HTR-8/SVneo (cell line): Measurements from ENCODE around the gene HOXD11.
A peak's percentile ranks its signal among the peaks of the same experiment; 100 is the strongest.

Experiments
- DNase-seq: peaks from one replicate; pipeline ENCODE4 v3.0.0; 2011; ENCODE audit warnings: low spot score, mixed read lengths; ENCODE audit not compliant: insufficient read length
- FAIRE-seq: peaks from 2 replicates; lab custom pipeline; 2011; peaks lifted over from hg19 to GRCh38; lab: Jason Lieb, UNC

Gene HOXD11

DNA sequence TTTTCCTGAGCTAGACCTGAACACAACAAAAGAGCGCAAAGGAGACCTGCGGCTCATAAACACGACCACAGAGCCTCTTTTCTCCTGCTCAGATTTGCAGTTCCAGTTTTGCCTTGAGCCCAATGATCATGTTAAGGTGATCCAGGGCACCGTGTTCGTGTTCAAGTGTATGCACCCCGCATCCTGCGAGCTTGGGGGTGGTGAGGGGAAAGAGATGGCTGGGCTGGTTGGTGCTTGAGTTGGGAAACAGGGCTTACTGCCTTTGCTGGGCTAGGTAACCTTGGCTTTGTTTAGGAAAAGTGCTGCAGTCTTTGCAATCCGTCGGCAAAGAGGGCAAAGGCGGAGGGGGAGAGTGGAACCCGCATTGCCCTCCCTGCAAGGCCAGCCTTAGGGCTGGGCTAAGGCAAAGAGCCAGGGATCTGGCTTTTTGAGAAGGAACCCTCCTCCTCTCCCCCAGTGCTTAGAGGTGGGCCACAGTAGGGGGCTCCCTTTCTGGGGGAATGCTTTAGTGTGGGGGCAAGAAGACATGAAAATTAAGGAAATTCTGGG, 10.8 kb downstream of the HOXD11 start:
- DNase-seq (no peak), FAIRE-seq (no peak)

DNA sequence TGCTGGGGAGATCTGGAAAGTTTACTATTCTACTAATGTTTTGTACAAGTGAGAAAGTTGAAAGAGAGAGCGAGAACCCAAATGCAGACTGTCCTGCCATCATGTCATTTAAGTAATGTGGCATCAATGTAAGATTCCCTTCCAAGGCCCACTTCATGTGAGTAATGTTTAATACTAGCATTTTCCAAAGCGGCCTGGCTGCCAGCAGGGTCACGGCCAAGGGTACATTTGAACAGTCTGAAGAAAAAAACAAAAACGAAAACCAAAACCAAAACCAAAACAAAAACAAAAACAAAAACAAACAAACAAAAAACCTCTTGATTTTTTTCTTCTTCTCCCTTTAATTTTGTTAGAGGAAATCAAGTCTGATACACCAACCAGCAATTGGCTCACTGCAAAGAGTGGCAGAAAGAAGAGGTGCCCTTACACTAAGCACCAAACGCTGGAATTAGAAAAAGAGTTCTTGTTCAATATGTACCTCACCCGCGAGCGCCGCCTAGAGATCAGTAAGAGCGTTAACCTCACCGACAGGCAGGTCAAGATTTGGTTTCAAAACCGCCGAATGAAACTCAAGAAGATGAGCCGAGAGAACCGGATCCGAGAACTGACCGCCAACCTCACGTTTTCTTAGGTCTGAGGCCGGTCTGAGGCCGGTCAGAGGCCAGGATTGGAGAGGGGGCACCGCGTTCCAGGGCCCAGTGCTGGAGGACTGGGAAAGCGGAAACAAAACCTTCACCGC, 11.7 kb downstream of the HOXD11 start:
- FAIRE-seq (peak; percentile 63), DNase-seq (no peak)

DNA sequence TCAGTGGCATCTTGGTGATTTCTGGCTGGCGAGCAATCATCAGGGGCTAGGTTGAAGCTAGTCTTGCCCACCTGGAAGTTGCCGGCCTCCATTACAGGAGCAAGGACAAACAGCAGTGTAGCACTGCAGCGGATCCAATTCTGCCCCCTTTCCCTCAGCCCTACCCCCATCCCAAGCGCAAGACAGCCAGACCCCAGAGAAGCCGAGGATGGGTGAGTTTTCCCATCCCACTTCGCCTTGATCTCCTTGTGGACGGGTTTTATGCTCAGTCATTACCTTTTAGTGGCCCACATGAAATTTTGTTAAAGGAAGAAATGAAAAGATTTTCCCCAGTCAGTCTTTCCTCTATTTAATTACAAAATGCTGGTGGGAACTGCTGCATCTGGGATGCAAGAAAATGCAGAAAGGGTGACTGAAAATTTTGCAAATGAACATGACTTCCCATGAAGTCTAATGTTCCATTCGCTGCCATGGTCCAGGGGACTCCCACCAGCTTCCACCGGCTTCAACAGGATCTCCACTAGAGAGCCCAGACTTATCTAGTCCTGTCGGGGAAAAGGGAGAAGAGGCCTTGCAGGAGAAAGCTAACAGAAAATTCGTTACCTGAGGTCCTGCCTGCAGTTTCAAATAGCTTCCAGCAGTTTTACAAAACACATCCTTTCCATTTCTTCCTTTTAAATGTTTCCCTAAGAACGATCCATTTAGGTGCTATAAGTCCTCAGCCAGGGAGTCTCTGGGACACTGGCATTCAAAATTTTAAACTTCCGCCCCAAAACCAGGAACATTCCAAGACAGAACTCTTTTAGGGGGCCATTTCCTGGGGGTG, 13.5 kb downstream of the HOXD11 start:
- FAIRE-seq (no peak), DNase-seq (no peak)

DNA sequence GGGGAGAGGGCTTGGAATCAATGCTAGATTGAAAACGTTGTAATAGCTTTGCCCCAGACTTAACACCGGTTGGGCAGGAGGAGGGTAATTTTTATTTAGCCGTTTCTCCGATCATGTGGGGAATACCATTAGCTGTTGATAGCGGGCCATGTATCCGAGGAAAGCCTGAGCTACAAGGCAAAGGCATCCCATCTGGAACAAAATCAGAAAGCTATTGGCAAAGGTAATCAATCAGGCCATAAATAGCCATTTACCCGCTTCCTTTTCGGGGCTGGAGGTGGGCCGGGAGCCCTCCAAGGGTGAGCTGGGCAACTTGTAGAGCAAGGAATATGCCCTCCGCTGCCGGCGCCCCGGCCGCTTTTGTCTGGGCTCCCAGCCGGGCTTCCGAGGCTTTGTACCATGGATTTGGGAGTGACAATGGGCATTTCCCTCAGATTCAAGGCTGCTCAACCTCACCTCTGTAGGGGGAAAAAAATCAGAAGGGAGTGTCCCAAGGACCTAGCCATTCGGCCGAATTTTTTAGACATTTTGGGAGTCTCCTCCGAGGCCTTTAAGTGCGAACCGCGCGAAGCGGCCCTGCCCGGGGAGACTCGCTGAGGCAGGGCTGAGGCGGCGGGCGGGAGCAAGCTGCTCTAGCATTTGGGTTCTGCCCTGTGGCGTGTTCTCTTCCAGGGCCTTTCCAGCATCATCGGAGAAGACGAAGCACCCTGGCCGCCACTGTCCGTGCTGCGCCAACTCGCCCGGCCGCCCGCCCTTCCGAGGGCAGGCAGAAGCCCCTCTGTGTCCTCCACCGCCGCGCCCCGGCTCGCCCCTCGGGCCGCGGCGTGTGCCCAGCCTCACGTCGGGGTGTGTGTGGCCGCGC, 14.3 kb downstream of the HOXD11 start:
- FAIRE-seq (no peak), DNase-seq (no peak)

DNA sequence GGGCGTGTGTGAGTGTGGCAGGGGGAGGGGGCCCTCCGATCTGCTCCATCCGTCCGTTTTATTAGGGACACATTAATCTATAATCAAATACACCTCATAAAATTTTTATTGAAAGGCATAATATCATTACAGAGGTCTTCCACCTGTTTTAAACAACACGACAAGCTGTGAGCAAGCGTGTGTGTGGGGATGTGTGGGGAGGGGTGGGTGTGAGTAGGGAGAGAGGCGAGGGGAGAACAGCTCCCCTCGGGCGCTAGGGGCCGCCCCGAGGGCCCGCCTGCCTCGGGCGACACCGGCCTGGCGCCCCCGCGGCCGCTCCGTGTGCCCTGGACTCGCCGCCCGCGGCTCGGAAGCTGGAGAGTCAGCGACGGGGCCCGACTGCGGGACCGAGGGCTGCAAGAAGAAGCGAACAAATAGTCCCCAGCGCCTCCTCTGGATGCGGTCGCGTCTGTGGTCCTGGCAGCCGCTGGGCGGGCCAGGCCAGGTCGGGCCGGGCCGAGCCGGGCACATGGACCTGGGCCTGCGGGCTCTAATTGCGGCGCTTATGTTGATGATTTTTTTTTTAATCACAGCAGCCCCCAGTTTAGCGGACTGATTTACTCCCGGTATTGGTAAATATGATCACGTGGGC, 15.1 kb downstream of the HOXD11 start:
- DNase-seq (no peak), FAIRE-seq (no peak)

DNA sequence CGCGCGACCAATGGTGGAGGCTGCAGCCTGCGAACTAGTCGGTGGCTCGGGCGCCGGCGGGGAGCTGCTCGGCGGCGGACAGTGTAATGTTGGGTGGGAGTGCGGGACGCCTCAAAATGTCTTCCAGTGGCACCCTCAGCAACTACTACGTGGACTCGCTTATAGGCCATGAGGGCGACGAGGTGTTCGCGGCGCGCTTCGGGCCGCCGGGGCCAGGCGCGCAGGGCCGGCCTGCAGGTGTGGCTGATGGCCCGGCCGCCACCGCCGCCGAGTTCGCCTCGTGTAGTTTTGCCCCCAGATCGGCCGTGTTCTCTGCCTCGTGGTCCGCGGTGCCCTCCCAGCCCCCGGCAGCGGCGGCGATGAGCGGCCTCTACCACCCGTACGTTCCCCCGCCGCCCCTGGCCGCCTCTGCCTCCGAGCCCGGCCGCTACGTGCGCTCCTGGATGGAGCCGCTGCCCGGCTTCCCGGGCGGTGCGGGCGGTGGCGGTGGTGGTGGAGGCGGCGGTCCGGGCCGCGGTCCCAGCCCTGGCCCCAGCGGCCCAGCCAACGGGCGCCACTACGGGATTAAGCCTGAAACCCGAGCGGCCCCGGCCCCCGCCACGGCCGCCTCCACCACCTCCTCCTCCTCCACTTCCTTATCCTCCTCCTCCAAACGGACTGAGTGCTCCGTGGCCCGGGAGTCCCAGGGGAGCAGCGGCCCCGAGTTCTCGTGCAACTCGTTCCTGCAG, 15.8 kb downstream of the HOXD11 start, which contains the start of gene HOXD9:
HOXD9 (plus strand) TSS at position 37 of the 728 bp plus-strand sequence; CDS start at position 87, 50 bp downstream.
- no peak for DNase-seq

DNA sequence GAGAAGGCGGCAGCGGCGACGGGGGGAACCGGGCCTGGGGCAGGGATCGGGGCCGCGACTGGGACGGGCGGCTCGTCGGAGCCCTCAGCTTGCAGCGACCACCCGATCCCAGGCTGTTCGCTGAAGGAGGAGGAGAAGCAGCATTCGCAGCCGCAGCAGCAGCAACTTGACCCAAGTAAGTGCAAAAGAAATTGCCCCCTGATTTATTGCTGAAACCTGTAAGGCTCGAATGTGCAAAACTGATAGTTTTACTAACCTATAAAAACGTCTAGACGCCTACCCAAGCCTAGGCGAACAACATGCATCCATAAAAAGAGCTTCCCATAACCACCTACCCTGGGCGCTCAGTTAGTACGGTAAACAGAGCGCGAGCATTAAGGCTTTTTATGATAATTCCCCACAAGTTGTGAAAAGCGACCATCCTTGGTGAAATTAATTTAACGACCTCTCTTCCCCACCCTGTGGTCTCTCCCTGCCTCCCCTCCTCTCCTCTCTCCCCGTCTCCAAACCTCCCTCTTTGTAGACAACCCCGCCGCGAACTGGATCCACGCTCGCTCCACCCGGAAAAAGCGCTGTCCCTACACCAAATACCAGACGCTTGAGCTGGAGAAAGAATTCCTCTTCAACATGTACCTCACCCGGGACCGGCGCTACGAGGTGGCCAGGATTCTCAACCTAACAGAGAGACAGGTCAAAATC, 16.5 kb downstream of the HOXD11 start:
- DNase-seq, result no peak
- no peak for FAIRE-seq

More for the DNA sequence above, 15.8 kb downstream of the HOXD11 start, which contains the start of gene HOXD9:
- no peak for FAIRE-seq

DNA sequence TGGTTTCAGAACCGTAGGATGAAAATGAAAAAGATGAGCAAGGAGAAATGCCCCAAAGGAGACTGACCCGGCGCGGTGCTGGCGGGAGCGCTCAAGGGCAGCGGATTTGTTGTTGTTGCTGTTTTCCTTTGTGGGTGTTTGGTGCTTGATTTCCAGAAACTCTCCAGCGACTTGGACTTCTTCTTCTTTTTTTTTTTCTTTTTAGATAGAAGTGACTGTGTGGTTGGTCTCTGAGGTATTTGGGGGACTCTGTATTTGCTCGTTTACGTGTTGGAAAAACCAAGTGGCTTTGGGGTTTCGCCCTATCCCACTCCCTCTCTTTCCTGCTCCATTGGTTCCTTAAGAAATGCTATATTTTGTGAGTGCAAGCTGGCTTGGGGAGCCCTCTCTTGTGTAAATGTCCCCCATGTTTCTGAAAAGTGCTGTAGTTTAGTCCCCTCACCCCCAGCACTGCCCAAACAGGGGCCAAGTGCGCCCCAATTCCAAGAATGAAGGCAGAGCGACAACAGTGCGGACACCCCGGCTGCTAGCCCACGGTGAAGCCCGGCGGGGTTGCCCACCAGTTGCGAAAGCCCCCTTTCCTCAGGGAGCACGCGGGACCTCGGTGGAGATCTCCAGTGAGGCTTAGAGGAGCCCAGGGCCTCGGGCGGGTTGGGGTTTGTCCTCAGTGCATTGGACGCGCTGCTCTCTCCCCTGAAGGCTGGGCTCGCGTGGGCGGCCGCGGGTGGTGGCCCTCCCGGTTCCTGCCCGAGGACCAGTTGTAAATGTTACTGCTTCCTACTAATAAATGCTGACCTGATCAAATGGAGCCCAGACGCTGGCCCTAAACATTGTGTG, 17.2 kb downstream of the HOXD11 start:
- DNase-seq, result no peak

DNA sequence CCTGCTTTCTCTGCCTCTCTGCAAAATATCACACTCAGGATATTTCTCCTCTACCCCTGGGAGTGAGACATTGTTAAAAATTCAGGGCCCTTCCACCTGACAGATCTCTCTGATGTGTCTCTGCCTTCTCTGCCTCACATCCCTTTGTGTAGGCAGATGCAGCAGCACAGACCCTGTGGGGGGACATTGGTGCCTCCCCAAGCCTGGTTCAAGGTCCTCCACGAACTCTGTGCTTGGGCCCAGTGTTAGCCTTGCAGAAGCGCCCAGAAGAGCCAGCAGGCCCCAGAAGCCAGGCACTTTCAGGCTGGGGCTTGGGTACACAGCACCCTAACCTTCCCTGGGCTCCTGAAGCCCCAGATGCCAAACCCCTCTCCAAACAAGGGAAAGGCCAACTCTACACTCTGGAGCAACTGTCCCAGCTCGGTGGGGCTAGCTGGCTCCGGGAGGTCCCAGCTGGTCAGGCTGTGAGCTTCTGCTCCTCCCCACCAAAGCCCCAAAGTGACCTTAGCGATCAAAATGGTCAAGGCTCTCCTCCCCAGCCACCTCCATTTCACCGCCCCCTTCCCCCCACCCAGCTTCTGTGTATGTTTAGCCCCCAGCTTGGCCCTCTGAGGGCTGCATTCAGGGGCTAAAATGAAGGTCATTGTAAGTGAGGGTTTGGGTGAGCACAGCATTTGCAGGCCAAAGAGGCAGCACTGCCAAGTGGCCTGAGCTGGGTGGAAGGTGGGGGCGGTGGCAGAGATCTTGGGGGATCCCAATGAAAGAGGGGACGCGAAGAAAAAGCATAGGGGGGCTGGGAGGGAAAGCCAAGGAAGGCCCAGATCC, 18.1 kb downstream of the HOXD11 start:
- FAIRE-seq, result no peak
- no peak for DNase-seq

More for the DNA sequence above, 17.2 kb downstream of the HOXD11 start:
- no peak for FAIRE-seq

DNA sequence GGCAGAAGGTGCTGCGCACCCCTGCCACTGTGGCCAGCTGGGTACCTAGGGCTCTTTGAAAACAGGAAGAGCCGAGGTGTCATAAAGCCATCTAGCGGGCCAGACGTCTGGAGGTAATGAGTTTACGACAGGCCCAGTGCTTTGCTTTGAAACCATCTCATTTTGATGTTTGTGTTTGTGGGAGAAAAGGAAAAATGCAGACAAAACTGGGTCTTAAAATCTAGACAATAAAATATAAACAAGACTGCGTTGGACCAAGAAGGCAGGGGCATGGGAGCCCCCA, 18.6 kb downstream of the HOXD11 start:
- no peak for FAIRE-seq

DNA sequence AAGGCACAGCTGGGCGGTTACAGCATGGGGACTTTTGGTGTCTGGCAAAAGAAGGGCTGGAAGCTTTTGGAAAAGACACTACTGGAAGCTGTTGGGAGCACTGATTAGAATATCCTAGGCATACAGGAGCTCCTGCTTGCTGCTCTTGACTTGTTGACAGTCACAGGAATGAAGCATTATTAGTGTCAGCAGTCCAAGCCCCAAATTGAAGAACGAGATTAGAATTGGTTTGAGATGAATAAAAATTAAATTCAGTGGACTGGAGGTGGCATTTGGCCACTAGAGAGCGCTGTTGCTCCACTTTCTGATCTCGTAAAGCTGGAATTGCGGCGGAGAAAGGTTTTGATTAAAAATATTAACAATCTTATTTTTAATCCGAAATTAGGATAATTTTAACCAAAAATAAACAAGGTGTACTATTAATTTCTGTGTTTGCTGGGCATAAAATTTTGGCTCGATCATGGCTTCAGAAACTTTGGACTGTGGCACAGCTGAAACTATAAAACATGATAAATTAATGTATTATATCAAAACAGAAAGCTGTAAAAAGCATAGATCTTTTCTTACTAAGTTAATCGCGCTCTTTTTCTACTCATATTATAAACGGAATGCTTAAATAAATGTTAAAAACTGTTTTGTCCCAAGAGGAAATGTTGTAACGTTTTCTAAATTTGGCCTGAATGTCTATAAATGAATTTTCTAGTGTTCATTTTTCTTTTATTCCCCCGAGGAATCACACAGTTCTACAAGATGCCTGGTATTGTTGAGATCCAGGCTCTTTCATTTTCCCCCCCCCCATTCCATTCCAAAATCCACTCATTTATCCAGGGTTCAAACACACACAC, 20.1 kb downstream of the HOXD11 start:
- DNase-seq (no peak), FAIRE-seq (no peak)

More for the DNA sequence above, 18.6 kb downstream of the HOXD11 start:
- no peak for DNase-seq

DNA sequence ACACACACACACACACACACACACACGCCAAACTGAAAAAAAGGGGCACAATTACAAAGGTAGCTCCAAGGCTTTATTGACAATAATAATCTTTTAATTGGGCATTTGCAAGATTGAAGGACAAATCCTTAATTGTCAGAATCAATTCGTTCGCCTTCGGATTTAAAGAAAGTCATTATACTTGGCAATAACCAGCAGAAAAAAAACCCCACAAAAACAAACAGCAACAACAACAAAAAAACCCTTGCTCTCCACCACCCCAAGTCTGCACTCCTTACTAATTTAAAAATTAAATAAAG, 20.6 kb downstream of the HOXD11 start:
- DNase-seq (no peak), FAIRE-seq (no peak)

DNA sequence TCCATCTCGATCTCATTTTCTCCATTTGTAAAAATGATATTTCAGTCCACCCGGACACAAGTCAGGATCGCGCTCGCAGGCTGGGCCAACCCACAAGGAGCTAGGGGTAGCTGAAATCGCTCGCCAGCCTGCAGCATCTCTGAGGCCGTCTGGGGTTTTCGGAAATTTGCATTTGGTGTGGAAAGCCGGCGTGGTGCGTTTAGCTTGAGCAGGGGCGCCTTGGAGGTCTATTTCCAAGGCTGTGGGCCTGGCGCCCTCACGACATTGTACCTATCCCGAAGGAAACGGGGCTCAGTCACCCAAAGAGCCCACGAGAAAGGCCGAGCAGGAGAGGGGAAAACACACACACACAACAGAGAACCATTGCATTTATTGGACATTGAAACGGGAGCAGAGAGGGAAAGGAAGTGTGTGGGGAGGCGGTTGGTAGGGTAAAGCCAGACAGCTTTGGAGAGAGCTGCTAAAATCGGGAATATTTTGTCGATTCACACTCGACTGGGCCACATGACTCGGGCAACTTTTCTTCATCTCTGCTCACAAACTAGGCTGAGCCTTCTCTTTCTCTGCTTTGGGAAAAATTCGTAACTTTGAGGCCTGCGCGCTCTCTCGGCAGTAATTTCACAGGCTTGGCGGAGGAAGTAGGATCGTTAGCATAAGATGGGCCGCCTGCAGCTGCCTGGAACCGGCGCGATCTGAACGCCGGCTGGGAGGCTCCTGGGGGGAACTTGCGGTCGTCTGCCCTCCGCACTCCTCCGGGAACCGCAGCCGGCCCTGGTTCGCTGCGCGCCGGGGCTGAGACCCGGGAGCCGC, 21.3 kb downstream of the HOXD11 start:
- DNase-seq (no peak), FAIRE-seq (no peak)

DNA sequence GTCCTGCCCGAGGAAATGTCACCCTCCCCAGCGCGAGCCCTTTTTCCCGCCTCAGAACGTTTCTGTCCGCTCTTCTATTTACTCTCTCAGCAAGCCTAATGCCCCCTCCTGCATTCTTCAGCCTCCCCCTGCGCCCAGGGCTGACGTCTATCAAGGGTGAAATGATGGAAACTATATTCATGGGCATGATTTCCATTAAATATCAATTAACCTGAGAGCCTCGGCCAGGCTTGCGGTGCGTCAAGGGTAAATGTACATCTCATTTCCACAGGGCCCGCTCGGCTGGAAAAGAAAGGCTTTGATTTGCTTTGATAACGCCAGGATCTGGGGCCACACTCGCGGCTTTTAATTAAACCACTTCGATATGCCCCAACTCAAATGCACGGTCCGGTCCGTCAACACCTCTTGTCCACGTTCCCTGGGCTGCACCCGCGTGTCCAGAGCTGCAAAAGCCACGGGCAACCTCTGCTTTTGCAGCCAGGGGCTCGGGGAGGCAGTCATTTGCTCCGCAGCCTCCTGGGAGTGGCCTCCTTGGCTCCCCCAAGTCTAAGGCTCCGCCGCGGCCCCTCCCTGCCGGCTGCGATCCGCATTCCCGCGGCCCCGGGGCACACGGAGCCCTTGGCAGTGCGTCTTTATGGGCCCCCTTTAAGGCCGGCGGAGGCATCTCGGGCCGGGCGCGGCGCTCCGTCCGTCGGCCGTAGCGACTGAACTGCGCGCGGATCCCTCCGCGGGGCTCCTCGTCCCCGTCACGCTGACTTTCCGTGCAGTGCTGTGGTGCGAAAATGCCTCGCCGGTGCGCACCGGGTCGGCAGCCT, 22.1 kb downstream of the HOXD11 start, which contains the start of gene HOXD8:
HOXD8 (plus strand) TSS at position 724 of the 815 bp plus-strand sequence. CDS start 662 bp downstream, outside the sequence.
- FAIRE-seq (peak; percentile 60), DNase-seq (no peak)

DNA sequence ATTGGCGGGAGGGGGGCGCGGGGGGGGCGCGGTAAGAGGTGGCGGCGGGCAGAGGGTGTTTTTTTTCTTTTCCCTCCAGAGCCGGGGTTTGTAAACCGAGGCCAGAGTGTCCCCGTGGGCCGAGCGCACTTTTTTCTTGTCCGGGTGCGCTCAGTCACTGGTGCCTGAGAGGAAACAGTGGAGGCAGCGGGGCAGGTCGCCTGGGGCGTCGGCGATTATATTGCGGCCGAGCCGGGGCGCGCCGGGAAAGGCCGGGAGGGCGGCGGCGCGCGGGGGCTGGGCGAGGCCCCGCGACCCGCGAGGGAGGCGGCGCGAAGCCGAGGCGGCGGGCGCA, 22.7 kb downstream of the HOXD11 start:
- DNase-seq (no peak), FAIRE-seq (no peak)
